Measurements from ENCODE around the gene PCP2. TPM values are rescaled to one million over a fixed set of nuclear protein-coding genes. Genes with fewer than 3 reads are reported as not detected.

The PCP2 gene
- total and polyA plus RNA-seq, 9 donors, result 0.38 to 0.50 (median 0.40) TPM; not detected in 6

DNA sequence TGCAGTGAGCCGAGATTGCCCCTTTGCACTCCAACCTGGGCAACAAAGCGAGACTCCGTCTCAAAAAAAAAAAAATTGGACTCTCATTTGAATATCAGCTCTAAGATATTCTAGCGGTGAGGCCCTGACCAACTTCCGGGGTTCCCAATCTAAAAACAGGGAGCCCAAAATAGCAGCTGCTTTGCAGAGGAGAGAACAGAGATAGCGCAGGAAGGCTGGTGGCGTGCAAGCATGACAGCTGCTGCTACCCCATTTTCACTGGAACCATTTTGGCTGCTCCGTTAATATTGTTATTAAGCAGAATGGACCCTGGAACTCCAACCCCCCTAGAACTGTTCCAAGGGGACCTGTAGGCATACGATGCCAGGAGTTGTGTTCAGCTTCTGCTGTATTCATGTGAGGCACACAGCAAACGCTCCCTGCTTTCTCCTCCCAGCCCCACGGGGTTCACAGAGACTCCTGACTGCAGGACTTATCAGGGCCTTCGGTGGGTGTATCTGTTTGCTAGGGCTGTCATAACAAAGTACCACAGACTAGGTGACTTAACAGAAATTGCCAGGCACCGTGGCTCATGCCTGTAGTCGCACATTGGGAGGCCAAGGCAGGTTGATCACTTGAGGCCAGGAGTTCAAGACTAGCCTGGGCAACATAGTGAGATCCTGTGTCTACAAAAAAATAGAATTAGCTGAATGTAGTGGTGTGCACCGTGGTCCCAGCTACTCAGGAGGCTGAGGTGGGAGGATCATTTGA is 14.9 kb upstream of the PCP2 start:
- Histone ChIP-seq H3K4me3 (no peak overlapping the region), H3K9me3 (no peaks in the 10 kb centered on the region), H3K36me3 (no peaks in the 10 kb centered on the region), H3K27ac (no peak overlapping the region), H3K27me3 (no peaks in the 10 kb centered on the region), H3K4me1 (ENCODE audit: insufficient read depth) (no peaks in the 10 kb centered on the region)
- intact Hi-C loops (cut with DNase I), result loop anchor here in 1 of 4 donors (10.0 kb wide), 1 partner anchor 156 kb away; no protein-coding TSS in a partner anchor
- WGBS, 3 donors, result 64 to 85% (median 68%) methylated on average over 15 of the region's 15 CpGs
- DNase-seq, result no peak
- TF ChIP-seq POLR2A (IDR thresholded peaks at IDR 0.05) (no peak), EP300 (IDR thresholded peaks at IDR 0.05) (no peak), CTCF (IDR thresholded peaks at IDR 0.05) (no peak)

- no peak for TF ChIP-seq EP300 (IDR thresholded peaks at IDR 0.05)
- no peak for TF ChIP-seq CTCF (IDR thresholded peaks at IDR 0.05)
- no peak for TF ChIP-seq POLR2A (IDR thresholded peaks at IDR 0.05)
- no peak overlapping the region for H3K4me3 ChIP-seq
- H3K9me3 ChIP-seq, result no peaks in the 10 kb centered on the region
Observed at GRCh38 chr19:7647156-7647555, 13.6 kb upstream of the PCP2 start.

DNA sequence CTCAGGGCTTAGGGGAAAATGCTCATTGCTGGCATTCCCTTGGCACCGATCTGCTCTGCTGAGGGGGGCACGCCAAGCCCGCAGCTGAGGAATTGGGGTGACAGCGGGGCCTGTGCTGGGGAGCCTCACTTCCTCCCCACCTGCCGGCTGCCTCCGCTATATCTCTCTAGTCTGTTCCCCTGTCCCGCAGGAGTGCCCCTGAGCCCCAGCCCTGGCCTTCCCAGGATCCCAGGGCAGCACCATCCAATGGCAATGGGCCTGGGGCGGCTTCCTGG is 12.8 kb upstream of the PCP2 start:
- WGBS, 3 donors, result 84% methylated on average over 8 of the region's 8 CpGs
- intact Hi-C loops (cut with DNase I), result loop anchor here in 1 of 4 donors (10.0 kb wide), 1 partner anchor 158 kb away; no protein-coding TSS in a partner anchor

More at GRCh38 chr19:7647156-7647555, 13.6 kb upstream of the PCP2 start:
- Histone ChIP-seq H3K36me3 (no peaks in the 10 kb centered on the region), H3K27me3 (no peaks in the 10 kb centered on the region), H3K27ac (no peak overlapping the region), H3K4me1 (ENCODE audit: insufficient read depth) (no peaks in the 10 kb centered on the region)
- intact Hi-C loops (cut with DNase I), result loop anchor here in 1 of 4 donors (10.0 kb wide), 1 partner anchor 158 kb away; no protein-coding TSS in a partner anchor
- DNase-seq, result no peak
- WGBS, 3 donors, result 84 to 92% (median 88%) methylated on average over 26 of the region's 26 CpGs

More for the DNA sequence above, 12.8 kb upstream of the PCP2 start:
- Histone ChIP-seq H3K27ac (no peak overlapping the region), H3K9me3 (no peaks in the 10 kb centered on the region), H3K36me3 (no peaks in the 10 kb centered on the region), H3K4me1 (ENCODE audit: insufficient read depth) (no peaks in the 10 kb centered on the region), H3K27me3 (no peaks in the 10 kb centered on the region), H3K4me3 (no peak overlapping the region)
- DNase-seq, result no peak
- TF ChIP-seq CTCF (IDR thresholded peaks at IDR 0.05) (no peak), POLR2A (IDR thresholded peaks at IDR 0.05) (no peak), EP300 (IDR thresholded peaks at IDR 0.05) (no peak)
